Measurements from ENCODE around the gene TAX1BP3.

DNA sequence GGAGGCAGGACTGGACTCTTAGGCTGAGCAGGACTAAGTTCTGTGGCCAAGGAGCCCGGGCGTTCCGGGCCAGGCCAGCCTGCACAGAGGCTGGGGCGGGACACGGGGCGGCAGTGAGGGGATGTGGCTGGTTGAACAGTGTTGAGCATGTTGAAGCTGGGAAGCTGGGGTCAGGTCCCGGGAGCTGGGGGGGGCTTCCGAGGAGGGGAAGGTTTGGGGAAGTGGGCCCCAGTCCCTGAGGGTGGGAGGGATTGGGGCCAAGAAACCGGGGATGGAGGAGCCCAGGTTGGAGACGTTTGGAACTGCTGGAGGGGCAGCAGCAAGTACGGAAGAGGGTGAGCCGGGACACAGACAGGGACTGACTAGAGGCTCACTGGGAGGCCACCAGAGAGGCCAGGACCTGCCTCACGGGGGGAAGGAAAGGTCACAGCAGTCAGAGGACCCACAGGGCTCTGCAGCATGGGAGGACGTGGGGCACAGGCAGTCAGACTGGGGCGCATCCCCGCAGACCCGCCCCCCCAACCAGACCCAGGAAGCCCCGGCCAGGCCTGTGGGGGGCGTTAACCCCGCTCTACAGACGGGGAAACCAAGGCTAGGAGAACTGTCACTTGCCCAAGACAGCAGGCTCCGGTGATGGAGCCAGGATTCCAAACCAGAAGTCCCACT is 9.5 kb downstream of the TAX1BP3 start:
- TF ChIP-seq, protein P1, sequence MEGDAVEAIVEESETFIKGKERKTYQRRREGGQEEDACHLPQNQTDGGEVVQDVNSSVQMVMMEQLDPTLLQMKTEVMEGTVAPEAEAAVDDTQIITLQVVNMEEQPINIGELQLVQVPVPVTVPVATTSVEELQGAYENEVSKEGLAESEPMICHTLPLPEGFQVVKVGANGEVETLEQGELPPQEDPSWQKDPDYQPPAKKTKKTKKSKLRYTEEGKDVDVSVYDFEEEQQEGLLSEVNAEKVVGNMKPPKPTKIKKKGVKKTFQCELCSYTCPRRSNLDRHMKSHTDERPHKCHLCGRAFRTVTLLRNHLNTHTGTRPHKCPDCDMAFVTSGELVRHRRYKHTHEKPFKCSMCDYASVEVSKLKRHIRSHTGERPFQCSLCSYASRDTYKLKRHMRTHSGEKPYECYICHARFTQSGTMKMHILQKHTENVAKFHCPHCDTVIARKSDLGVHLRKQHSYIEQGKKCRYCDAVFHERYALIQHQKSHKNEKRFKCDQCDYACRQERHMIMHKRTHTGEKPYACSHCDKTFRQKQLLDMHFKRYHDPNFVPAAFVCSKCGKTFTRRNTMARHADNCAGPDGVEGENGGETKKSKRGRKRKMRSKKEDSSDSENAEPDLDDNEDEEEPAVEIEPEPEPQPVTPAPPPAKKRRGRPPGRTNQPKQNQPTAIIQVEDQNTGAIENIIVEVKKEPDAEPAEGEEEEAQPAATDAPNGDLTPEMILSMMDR (IDR thresholded peaks at IDR 0.05) = no peak
- no peak for TF ChIP-seq POLR2A (IDR thresholded peaks at IDR 0.05)

Data from adrenal gland (tissue), 5 donors.